AG10803 (cell line): ENCODE measurements around the gene AHDC1.
"Not testable (repeated sequence)": the region's sequence is repeated elsewhere in the genome, so short reads cannot be mapped to it uniquely, and the experiment has no call there.

Source experiments
- DNase-seq: peaks from one replicate; pipeline ENCODE4 v3.0.0; 2010; ENCODE audit warnings: low read depth
- H3K4me3 ChIP-seq: 2 replicates; pipeline ENCODE4 v1.5.1; 2011; ENCODE audit warnings: mild to moderate bottlenecking, low read length, control low read depth
- CTCF ChIP-seq: conservative IDR thresholded peaks from 2 replicates; pipeline ENCODE4 v1.5.1; 2011; ENCODE audit warnings: mild to moderate bottlenecking, low read length, control low read depth, inconsistent platforms

AHDC1 gene

GRCh38 chr1:27554293-27554692 is 49.7 kb downstream of the AHDC1 start:
- no peak for DNase-seq
- no peak for TF ChIP-seq CTCF
- no peak overlapping the region for H3K4me3 ChIP-seq

- not testable (repeated sequence) for DNase-seq
Observed at GRCh38 chr1:27553823-27554222, 50.1 kb downstream of the AHDC1 start.

GRCh38 chr1:27552911-27553420 is 51.0 kb downstream of the AHDC1 start:
- no peak overlapping the region for H3K4me3 ChIP-seq
- TF ChIP-seq CTCF: no peak
- DNase-seq: no peak

More at GRCh38 chr1:27553823-27554222, 50.1 kb downstream of the AHDC1 start:
- not testable (repeated sequence) for H3K4me3 ChIP-seq

- no peak for TF ChIP-seq CTCF
- no peak for DNase-seq
- no peak overlapping the region for H3K4me3 ChIP-seq
Observed at GRCh38 chr1:27551953-27552312, 52.0 kb downstream of the AHDC1 start.

GRCh38 chr1:27551170-27551952 is 52.6 kb downstream of the AHDC1 start:
- no peak for DNase-seq

GRCh38 chr1:27550510-27551169 is 53.3 kb downstream of the AHDC1 start:
- no peak for DNase-seq
- no peak for TF ChIP-seq CTCF
- H3K4me3 ChIP-seq: no peak overlapping the region

More at GRCh38 chr1:27551170-27551952, 52.6 kb downstream of the AHDC1 start:
- H3K4me3 ChIP-seq: no peak overlapping the region
- no peak for TF ChIP-seq CTCF

GRCh38 chr1:27549807-27550408 is 54.0 kb downstream of the AHDC1 start:
- DNase-seq: no peak
- TF ChIP-seq CTCF: no peak

More at GRCh38 chr1:27549807-27550408, 54.0 kb downstream of the AHDC1 start:
- no peak overlapping the region for H3K4me3 ChIP-seq
